Activated naive CD8-positive, alpha-beta T cell treated with anti-CD3 and anti-CD28 coated beads for 36 hours (primary cell): ENCODE measurements around the gene CXCL16. TPM values are rescaled to one million over a fixed set of nuclear protein-coding genes. Genes with fewer than 3 reads are reported as not detected.

Source experiments
- DNase-seq: peaks from one replicate; pipeline ENCODE4 v3.0.0; 2021
- H3K27ac Mint-ChIP-seq: one replicate; pipeline ENCODE4 v1.8.0; 2022; ENCODE audit warnings: mild to moderate bottlenecking, moderate library complexity, mixed read lengths
- H3K27me3 Mint-ChIP-seq: one replicate; pipeline ENCODE4 v1.8.0; 2022; ENCODE audit warnings: mild to moderate bottlenecking, mixed read lengths
- H3K36me3 Mint-ChIP-seq: one replicate; pipeline ENCODE4 v1.8.0; 2021; ENCODE audit warnings: mild to moderate bottlenecking, mixed read lengths
- H3K4me1 Mint-ChIP-seq: one replicate; pipeline ENCODE4 v1.8.0; 2021; ENCODE audit warnings: mixed read lengths
- H3K4me3 Mint-ChIP-seq: one replicate; pipeline ENCODE4 v1.8.0; 2022; ENCODE audit warnings: mild to moderate bottlenecking, moderate library complexity, mixed read lengths
- H3K9me3 Mint-ChIP-seq: one replicate; pipeline ENCODE4 v1.8.0; 2022; ENCODE audit warnings: mixed read lengths
- total RNA-seq, 2 experiments: library from RNA; stranded (reverse); gene quantifications; one replicate each; pipeline ENCODE4 v1.2.3, GENCODE V29; 2021

CXCL16 gene
- total RNA-seq, 2 experiments from 2014 or later: 2.0 to 3.3 TPM

- Mint-ChIP-seq H3K27ac (no peak overlapping the region), H3K4me3 (no peak overlapping the region), H3K27me3 (no peaks in the 10 kb centered on the region), H3K9me3 (no peaks in the 10 kb centered on the region), H3K36me3 (no peaks in the 10 kb centered on the region), H3K4me1 (peaks cover 7% of the 10 kb centered on the region)
- no peak for DNase-seq
Observed at GRCh38 chr17:4768298-4768697, 28.6 kb upstream of the CXCL16 start.

GRCh38 chr17:4766723-4767122 is 27.0 kb upstream of the CXCL16 start:
- Mint-ChIP-seq H3K27me3 (no peaks in the 10 kb centered on the region), H3K27ac (no peak overlapping the region), H3K4me1 (peaks cover 6% of the 10 kb centered on the region), H3K9me3 (no peaks in the 10 kb centered on the region), H3K4me3 (no peak overlapping the region), H3K36me3 (no peaks in the 10 kb centered on the region)
- no peak for DNase-seq

GRCh38 chr17:4766201-4766600 is 26.5 kb upstream of the CXCL16 start:
- Mint-ChIP-seq H3K4me3 (no peak overlapping the region), H3K9me3 (no peaks in the 10 kb centered on the region), H3K4me1 (peaks cover 2% of the 10 kb centered on the region), H3K27ac (no peak overlapping the region), H3K36me3 (no peaks in the 10 kb centered on the region), H3K27me3 (no peaks in the 10 kb centered on the region)
- DNase-seq: no peak

- H3K27me3 Mint-ChIP-seq: peaks cover 3% of the 10 kb centered on the region
- no peaks in the 10 kb centered on the region for H3K4me1 Mint-ChIP-seq
- no peak overlapping the region for H3K4me3 Mint-ChIP-seq
- H3K9me3 Mint-ChIP-seq: no peaks in the 10 kb centered on the region
- H3K36me3 Mint-ChIP-seq: no peaks in the 10 kb centered on the region
- H3K27ac Mint-ChIP-seq: no peak overlapping the region
- DNase-seq: no peak
Observed at GRCh38 chr17:4764595-4764994, 24.9 kb upstream of the CXCL16 start.

GRCh38 chr17:4759776-4760236 is 20.1 kb upstream of the CXCL16 start:
- no peaks in the 10 kb centered on the region for H3K4me1 Mint-ChIP-seq
- H3K9me3 Mint-ChIP-seq: no peaks in the 10 kb centered on the region
- H3K4me3 Mint-ChIP-seq: no peak overlapping the region
- no peak overlapping the region for H3K27ac Mint-ChIP-seq
- no peak for DNase-seq
- peaks cover 12% of the 10 kb centered on the region for H3K27me3 Mint-ChIP-seq
- no peaks in the 10 kb centered on the region for H3K36me3 Mint-ChIP-seq

DNA sequence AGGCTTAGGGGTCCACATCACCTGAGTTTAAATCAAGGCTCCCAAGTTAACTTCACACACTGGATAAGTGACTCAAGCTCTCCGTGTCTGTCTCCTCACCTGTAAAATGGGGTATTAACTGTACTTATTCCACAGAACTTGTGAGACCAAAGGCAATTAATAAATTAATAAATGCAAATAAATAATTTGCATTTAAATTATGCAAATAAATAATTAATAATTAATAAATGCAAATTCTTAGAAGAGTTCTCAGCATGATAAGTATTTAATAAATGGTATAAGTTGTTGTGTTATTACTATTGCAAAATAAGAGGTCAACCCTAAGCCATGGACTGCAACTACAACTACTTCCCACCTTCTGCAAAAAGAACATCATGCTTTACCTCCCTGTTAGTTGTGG is 13.7 kb upstream of the CXCL16 start:
- peaks cover 9% of the 10 kb centered on the region for H3K27me3 Mint-ChIP-seq
- DNase-seq: no peak
- no peaks in the 10 kb centered on the region for H3K36me3 Mint-ChIP-seq
- no peak overlapping the region for H3K27ac Mint-ChIP-seq
- no peaks in the 10 kb centered on the region for H3K9me3 Mint-ChIP-seq
- no peak overlapping the region for H3K4me3 Mint-ChIP-seq
- H3K4me1 Mint-ChIP-seq: peaks cover 5% of the 10 kb centered on the region

DNA sequence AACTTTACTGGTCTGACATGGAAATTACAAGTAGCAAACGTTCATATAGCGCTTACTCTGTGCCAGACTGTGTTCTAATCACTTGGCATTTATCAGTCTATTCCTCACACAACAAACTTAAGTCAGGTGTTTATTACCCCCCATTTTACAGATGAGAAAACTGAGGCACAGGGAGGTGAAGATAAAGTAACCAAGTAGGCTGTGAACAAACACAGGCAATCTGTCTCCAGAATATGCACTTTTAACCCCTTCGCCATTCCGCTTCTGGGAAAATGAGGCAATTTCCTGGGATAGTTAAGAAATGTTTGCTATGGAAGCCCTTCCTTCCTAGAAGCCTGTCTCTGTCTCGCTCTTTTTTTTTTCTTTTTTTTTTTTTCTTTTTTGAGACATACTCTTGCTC is 12.2 kb upstream of the CXCL16 start:
- Mint-ChIP-seq H3K9me3 (no peaks in the 10 kb centered on the region), H3K4me1 (peaks cover 11% of the 10 kb centered on the region), H3K27ac (no peak overlapping the region), H3K4me3 (no peak overlapping the region), H3K36me3 (no peaks in the 10 kb centered on the region), H3K27me3 (peaks cover 9% of the 10 kb centered on the region)
- DNase-seq: no peak

DNA sequence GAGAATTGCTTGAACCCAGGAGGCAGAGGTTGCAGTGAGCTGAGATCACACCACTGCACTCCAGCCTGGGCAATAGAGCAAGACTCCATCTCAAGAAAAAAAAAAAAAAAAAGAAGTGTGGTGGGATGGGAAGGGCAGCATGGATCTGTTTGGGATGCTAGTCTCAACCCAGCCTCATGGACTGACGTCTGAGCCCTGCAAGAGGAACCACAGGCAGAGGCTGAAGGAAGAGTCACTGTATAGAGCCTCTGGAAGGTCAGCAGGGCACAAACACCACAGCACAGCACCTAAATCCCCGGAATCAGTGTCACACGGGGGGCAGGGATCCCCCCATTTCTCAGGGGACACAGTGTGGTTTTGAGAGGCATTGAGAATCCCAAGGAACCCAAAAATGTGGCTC is 10.9 kb upstream of the CXCL16 start:
- H3K27me3 Mint-ChIP-seq: peaks cover 9% of the 10 kb centered on the region
- H3K36me3 Mint-ChIP-seq: no peaks in the 10 kb centered on the region
- no peak overlapping the region for H3K4me3 Mint-ChIP-seq
- no peaks in the 10 kb centered on the region for H3K9me3 Mint-ChIP-seq
- DNase-seq: no peak
- no peak overlapping the region for H3K27ac Mint-ChIP-seq
- H3K4me1 Mint-ChIP-seq: peaks cover 11% of the 10 kb centered on the region

GRCh38 chr17:4748686-4749085 is 9.0 kb upstream of the CXCL16 start:
- H3K36me3 Mint-ChIP-seq: no peaks in the 10 kb centered on the region
- no peaks in the 10 kb centered on the region for H3K27me3 Mint-ChIP-seq
- H3K4me1 Mint-ChIP-seq: peaks cover 11% of the 10 kb centered on the region

GRCh38 chr17:4747847-4748246 is 8.1 kb upstream of the CXCL16 start:
- Mint-ChIP-seq H3K9me3 (no peaks in the 10 kb centered on the region), H3K27ac (no peak overlapping the region), H3K27me3 (no peaks in the 10 kb centered on the region), H3K4me3 (peak overlapping the region; percentile 12), H3K36me3 (no peaks in the 10 kb centered on the region), H3K4me1 (peaks cover 11% of the 10 kb centered on the region)
- no peak for DNase-seq

More at GRCh38 chr17:4748686-4749085, 9.0 kb upstream of the CXCL16 start:
- H3K27ac Mint-ChIP-seq: no peak overlapping the region
- no peak for DNase-seq
- H3K9me3 Mint-ChIP-seq: no peaks in the 10 kb centered on the region
- no peak overlapping the region for H3K4me3 Mint-ChIP-seq

GRCh38 chr17:4744999-4745969 is 5.6 kb upstream of the CXCL16 start:
- Mint-ChIP-seq H3K4me3 (no peak overlapping the region), H3K36me3 (no peaks in the 10 kb centered on the region), H3K27ac (no peak overlapping the region), H3K27me3 (peaks cover 9% of the 10 kb centered on the region), H3K9me3 (no peaks in the 10 kb centered on the region), H3K4me1 (peaks cover 12% of the 10 kb centered on the region)
- no peak for DNase-seq

DNA sequence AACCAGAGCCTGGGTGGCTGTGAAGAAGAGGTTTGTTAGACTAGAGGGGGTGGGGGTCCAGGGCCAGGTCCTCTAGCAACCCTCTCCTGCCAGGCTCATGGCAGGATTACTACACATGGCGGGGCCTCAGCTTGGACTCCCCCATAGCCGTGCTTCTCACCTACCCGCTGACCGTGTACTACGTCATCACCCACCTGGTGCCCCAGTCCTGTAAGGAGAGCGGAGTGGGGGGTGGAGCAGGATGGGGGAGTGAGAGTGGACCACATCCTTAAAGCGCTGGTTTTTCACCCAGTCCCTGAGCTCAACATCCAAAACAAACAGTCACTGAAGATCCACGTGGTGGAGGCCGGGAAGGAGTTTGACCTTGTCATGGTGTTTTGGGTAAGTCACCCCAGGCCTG is 4.2 kb upstream of the CXCL16 start:
- H3K27me3 Mint-ChIP-seq: peaks cover 13% of the 10 kb centered on the region
- H3K9me3 Mint-ChIP-seq: no peaks in the 10 kb centered on the region
- H3K27ac Mint-ChIP-seq: no peak overlapping the region
- peaks cover 15% of the 10 kb centered on the region for H3K4me1 Mint-ChIP-seq
- no peaks in the 10 kb centered on the region for H3K36me3 Mint-ChIP-seq
- no peak for DNase-seq
- H3K4me3 Mint-ChIP-seq: no peak overlapping the region

- no peaks in the 10 kb centered on the region for H3K36me3 Mint-ChIP-seq
- H3K27ac Mint-ChIP-seq: no peak overlapping the region
- peaks cover 20% of the 10 kb centered on the region for H3K27me3 Mint-ChIP-seq
- H3K9me3 Mint-ChIP-seq: no peaks in the 10 kb centered on the region
- H3K4me3 Mint-ChIP-seq: no peak overlapping the region
- no peak for DNase-seq
- peaks cover 17% of the 10 kb centered on the region for H3K4me1 Mint-ChIP-seq
Observed at GRCh38 chr17:4743216-4743615, 3.5 kb upstream of the CXCL16 start.

DNA sequence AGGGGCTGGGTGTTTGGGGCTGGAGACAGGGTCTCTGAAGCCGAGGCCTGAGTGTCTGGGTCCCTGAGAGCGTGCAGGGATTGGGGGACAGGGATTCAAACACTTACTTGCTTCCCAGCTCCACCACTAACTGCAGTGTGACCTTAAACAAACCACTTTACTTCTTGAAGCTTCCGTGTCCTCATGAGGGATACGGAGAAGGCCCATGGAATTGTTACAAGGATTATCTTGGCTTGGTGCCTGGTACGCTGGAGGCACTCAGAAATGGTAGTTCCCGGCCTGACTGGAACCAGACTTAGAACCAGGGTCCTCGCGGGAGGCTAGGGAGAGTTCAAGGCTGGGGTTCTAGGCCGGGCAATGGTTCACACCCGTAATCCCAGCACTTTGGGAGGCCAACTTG is 2.9 kb upstream of the CXCL16 start:
- no peak overlapping the region for H3K27ac Mint-ChIP-seq
- peaks cover 21% of the 10 kb centered on the region for H3K27me3 Mint-ChIP-seq

DNA sequence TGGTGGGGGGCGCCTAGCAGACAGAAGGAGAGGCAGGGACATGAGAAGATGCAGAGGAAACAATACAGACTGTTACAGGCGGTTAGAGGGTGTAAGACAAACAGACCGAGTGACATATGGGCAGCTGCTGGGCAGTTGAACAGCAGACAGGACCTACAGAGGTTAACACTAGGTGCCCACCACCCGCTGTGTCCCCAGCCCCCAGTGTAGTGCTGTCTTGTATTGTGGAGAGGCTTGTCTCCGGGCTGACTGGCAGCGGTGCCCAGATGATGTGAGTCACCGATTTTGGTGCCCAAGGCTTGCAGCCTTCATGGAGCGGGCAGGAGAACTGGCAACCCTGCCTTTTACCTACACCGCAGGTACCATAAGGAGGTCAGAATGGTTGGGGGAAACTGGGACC is 2.4 kb upstream of the CXCL16 start:
- peaks cover 21% of the 10 kb centered on the region for H3K27me3 Mint-ChIP-seq
- H3K27ac Mint-ChIP-seq: no peak overlapping the region
- peaks cover 13% of the 10 kb centered on the region for H3K4me1 Mint-ChIP-seq
- H3K9me3 Mint-ChIP-seq: no peaks in the 10 kb centered on the region
- no peak for DNase-seq
- no peaks in the 10 kb centered on the region for H3K36me3 Mint-ChIP-seq
- H3K4me3 Mint-ChIP-seq: no peak overlapping the region

More for the DNA sequence above, 2.9 kb upstream of the CXCL16 start:
- Mint-ChIP-seq H3K4me3 (no peak overlapping the region), H3K9me3 (no peaks in the 10 kb centered on the region), H3K4me1 (peaks cover 14% of the 10 kb centered on the region), H3K36me3 (no peaks in the 10 kb centered on the region)
- no peak for DNase-seq

GRCh38 chr17:4741544-4741943 is 1.8 kb upstream of the CXCL16 start:
- Mint-ChIP-seq H3K4me1 (peaks cover 13% of the 10 kb centered on the region), H3K4me3 (no peak overlapping the region), H3K27me3 (peaks cover 21% of the 10 kb centered on the region), H3K36me3 (no peaks in the 10 kb centered on the region), H3K9me3 (no peaks in the 10 kb centered on the region), H3K27ac (no peak overlapping the region)
- DNase-seq: no peak
